Astrocyte (in vitro differentiated cells and primary cell): ENCODE results near the gene CCDC187. TPM values are rescaled to one million over a fixed set of nuclear protein-coding genes. Genes with fewer than 3 reads are reported as not detected.

Experiments used
- DNase-seq: peaks from one replicate; pipeline ENCODE4 v3.0.0-alpha.2; 2010; ENCODE audit warnings: low read depth
- FAIRE-seq: peaks from 2 replicates; lab custom pipeline; 2011; peaks lifted over from hg19 to GRCh38; lab: Jason Lieb, UNC
- H2AFZ ChIP-seq: 2 replicates; pipeline ENCODE4 v1.6.0; 2012; ENCODE audit warnings: low read depth, low read length, inconsistent platforms
- H3K27ac ChIP-seq: 2 replicates; pipeline ENCODE4 v1.5.1; 2011; ENCODE audit warnings: low read depth, low read length, inconsistent platforms
- H3K27me3 ChIP-seq: 2 replicates; pipeline ENCODE4 v1.6.0; 2011; ENCODE audit warnings: low read length, inconsistent platforms; ENCODE audit not compliant: insufficient read depth
- H3K36me3 ChIP-seq: 2 replicates; pipeline ENCODE4 v1.5.1; 2011; ENCODE audit warnings: low read length, inconsistent platforms; ENCODE audit not compliant: insufficient read depth
- H3K4me1 ChIP-seq: 2 replicates; pipeline ENCODE4 v1.5.1; 2011; ENCODE audit warnings: low read length, inconsistent platforms; ENCODE audit not compliant: insufficient read depth
- H3K4me2 ChIP-seq: 2 replicates; pipeline ENCODE4 v1.6.0; 2012; ENCODE audit warnings: low read length, inconsistent platforms
- H3K4me3 ChIP-seq: 2 replicates; pipeline ENCODE4 v1.5.1; 2011; ENCODE audit warnings: low read depth, mild to moderate bottlenecking, low read length, inconsistent platforms; ENCODE audit not compliant: insufficient read depth
- H3K79me2 ChIP-seq: 2 replicates; pipeline ENCODE4 v1.6.0; 2012; ENCODE audit warnings: mild to moderate bottlenecking, low read length, inconsistent platforms; ENCODE audit not compliant: insufficient read depth
- H3K9ac ChIP-seq: 2 replicates; pipeline ENCODE4 v1.6.0; 2012; ENCODE audit warnings: mild to moderate bottlenecking, low read length, inconsistent platforms
- H3K9me3 ChIP-seq: 2 replicates; pipeline ENCODE4 v1.5.1; 2012; ENCODE audit warnings: low read depth, mild to moderate bottlenecking, low read length, inconsistent platforms; ENCODE audit not compliant: insufficient read depth
- H4K20me1 ChIP-seq: 2 replicates; pipeline ENCODE4 v1.6.0; 2012; ENCODE audit warnings: low read length, inconsistent platforms; ENCODE audit not compliant: insufficient read depth
- H3K27ac Mint-ChIP-seq: one replicate; pipeline ENCODE4 v1.8.0; 2021; ENCODE audit warnings: mild to moderate bottlenecking, mixed read lengths; ENCODE audit not compliant: unreplicated experiment
- H3K27me3 Mint-ChIP-seq: one replicate; pipeline ENCODE4 v1.8.0; 2021; ENCODE audit warnings: low read depth, mixed read lengths; ENCODE audit not compliant: unreplicated experiment
- H3K36me3 Mint-ChIP-seq: one replicate; pipeline ENCODE4 v1.8.0; 2021; ENCODE audit warnings: low read depth, mixed read lengths; ENCODE audit not compliant: unreplicated experiment
- H3K4me1 Mint-ChIP-seq: one replicate; pipeline ENCODE4 v1.8.0; 2021; ENCODE audit warnings: low read depth, mixed read lengths; ENCODE audit not compliant: unreplicated experiment
- H3K4me3 Mint-ChIP-seq: one replicate; pipeline ENCODE4 v1.8.0; 2021; ENCODE audit warnings: mild to moderate bottlenecking, moderate library complexity, mixed read lengths; ENCODE audit not compliant: unreplicated experiment
- H3K9me3 Mint-ChIP-seq: one replicate; pipeline ENCODE4 v1.8.0; 2021; ENCODE audit warnings: mild to moderate bottlenecking, mixed read lengths; ENCODE audit not compliant: unreplicated experiment
- EZH2 ChIP-seq: IDR thresholded peaks from 2 replicates; pipeline ENCODE4 v1.6.1; 2012; ENCODE audit warnings: mild to moderate bottlenecking, low read length, inconsistent platforms; ENCODE audit not compliant: insufficient read depth
- total RNA-seq: library from RNA; stranded (reverse); gene quantifications from 2 replicates; pipeline ENCODE4 v1.2.1, GENCODE V29; 2021
- TF ChIP-seq, protein P1 (sequence below): IDR thresholded peaks from 2 replicates; pipeline ENCODE4 v1.5.1; 2011; ENCODE audit warnings: low read depth, mild to moderate bottlenecking, inconsistent platforms, low read length, moderate library complexity; ENCODE audit not compliant: insufficient read depth

CCDC187 gene
- total RNA-seq, 1 donor from 2014 or later = 0.09 TPM

- H3K36me3 ChIP-seq = no peaks in the 10 kb centered on the region
- DNase-seq (no peak), FAIRE-seq (no peak)
- peaks cover 9% of the 10 kb centered on the region for H4K20me1 ChIP-seq
- no peak overlapping the region for H3K27ac ChIP-seq
- no peak overlapping the region for H2AFZ ChIP-seq
- Mint-ChIP-seq H3K27ac (no peak overlapping the region), H3K9me3 (no peaks in the 10 kb centered on the region), H3K4me1 (no peaks in the 10 kb centered on the region), H3K36me3 (no peaks in the 10 kb centered on the region), H3K27me3 (peaks cover 15% of the 10 kb centered on the region), H3K4me3 (no peak overlapping the region)
- no peak for TF ChIP-seq EZH2
- TF ChIP-seq, protein P1, sequence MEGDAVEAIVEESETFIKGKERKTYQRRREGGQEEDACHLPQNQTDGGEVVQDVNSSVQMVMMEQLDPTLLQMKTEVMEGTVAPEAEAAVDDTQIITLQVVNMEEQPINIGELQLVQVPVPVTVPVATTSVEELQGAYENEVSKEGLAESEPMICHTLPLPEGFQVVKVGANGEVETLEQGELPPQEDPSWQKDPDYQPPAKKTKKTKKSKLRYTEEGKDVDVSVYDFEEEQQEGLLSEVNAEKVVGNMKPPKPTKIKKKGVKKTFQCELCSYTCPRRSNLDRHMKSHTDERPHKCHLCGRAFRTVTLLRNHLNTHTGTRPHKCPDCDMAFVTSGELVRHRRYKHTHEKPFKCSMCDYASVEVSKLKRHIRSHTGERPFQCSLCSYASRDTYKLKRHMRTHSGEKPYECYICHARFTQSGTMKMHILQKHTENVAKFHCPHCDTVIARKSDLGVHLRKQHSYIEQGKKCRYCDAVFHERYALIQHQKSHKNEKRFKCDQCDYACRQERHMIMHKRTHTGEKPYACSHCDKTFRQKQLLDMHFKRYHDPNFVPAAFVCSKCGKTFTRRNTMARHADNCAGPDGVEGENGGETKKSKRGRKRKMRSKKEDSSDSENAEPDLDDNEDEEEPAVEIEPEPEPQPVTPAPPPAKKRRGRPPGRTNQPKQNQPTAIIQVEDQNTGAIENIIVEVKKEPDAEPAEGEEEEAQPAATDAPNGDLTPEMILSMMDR = no peak
- no peak overlapping the region for H3K4me2 ChIP-seq
- H3K4me3 ChIP-seq = no peak overlapping the region
- peaks cover 3% of the 10 kb centered on the region for H3K27me3 ChIP-seq
- no peak overlapping the region for H3K9ac ChIP-seq
- H3K79me2 ChIP-seq = no peaks in the 10 kb centered on the region
- H3K4me1 ChIP-seq = no peaks in the 10 kb centered on the region
- H3K9me3 ChIP-seq = no peaks in the 10 kb centered on the region
Measured at GRCh38 chr9:136305804-136306203, 1.9 kb upstream of the CCDC187 start.

DNA sequence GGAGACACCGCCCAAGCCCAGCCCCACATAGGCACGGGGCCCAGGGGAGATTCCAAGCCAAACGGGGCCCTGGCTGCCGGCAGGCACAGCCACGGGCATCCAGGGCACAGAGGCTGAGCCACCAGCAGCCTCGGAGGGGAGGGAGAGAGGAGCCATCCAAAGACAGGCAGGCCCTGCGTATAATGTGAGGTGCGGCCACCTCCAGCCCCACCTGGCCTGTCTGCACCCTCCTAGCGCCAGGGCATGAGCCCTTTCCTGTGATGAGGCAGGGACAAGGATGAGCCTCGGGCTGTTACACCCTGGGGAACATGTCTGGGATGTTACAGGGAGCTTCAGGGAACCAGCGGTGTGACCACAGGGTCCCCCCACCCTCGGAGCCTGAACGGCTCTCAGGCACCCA is 1.1 kb upstream of the CCDC187 start:
- no peaks in the 10 kb centered on the region for H3K36me3 Mint-ChIP-seq
- H3K9ac ChIP-seq = no peak overlapping the region
- H3K79me2 ChIP-seq = no peaks in the 10 kb centered on the region
- no peaks in the 10 kb centered on the region for H3K4me1 Mint-ChIP-seq
- no peaks in the 10 kb centered on the region for H3K36me3 ChIP-seq
- H3K27ac Mint-ChIP-seq = no peak overlapping the region
- H3K27me3 Mint-ChIP-seq = peaks cover 18% of the 10 kb centered on the region
- peaks cover 5% of the 10 kb centered on the region for H3K27me3 ChIP-seq
- H4K20me1 ChIP-seq = peaks cover 9% of the 10 kb centered on the region
- no peaks in the 10 kb centered on the region for H3K4me1 ChIP-seq
- no peak overlapping the region for H2AFZ ChIP-seq
- TF ChIP-seq, protein P1 = no peak
- no peak for TF ChIP-seq EZH2
- no peaks in the 10 kb centered on the region for H3K9me3 Mint-ChIP-seq
- H3K4me2 ChIP-seq = no peak overlapping the region
- H3K9me3 ChIP-seq = no peaks in the 10 kb centered on the region
- FAIRE-seq (no peak), DNase-seq (no peak)
- no peak overlapping the region for H3K4me3 ChIP-seq
- H3K27ac ChIP-seq = no peak overlapping the region
- H3K4me3 Mint-ChIP-seq = no peak overlapping the region

- Histone ChIP-seq H3K27me3 (peaks cover 5% of the 10 kb centered on the region), H3K36me3 (no peaks in the 10 kb centered on the region), H4K20me1 (peaks cover 9% of the 10 kb centered on the region), H2AFZ (no peak overlapping the region), H3K4me3 (no peak overlapping the region), H3K27ac (no peak overlapping the region), H3K9me3 (no peaks in the 10 kb centered on the region), H3K79me2 (no peaks in the 10 kb centered on the region), H3K9ac (no peak overlapping the region), H3K4me1 (no peaks in the 10 kb centered on the region), H3K4me2 (no peak overlapping the region)
- H3K36me3 Mint-ChIP-seq = no peaks in the 10 kb centered on the region
- FAIRE-seq (no peak), DNase-seq (no peak)
- H3K4me3 Mint-ChIP-seq = no peak overlapping the region
- no peaks in the 10 kb centered on the region for H3K4me1 Mint-ChIP-seq
- no peak overlapping the region for H3K27ac Mint-ChIP-seq
- no peaks in the 10 kb centered on the region for H3K9me3 Mint-ChIP-seq
- TF ChIP-seq, protein P1 = no peak
- no peak for TF ChIP-seq EZH2
- H3K27me3 Mint-ChIP-seq = peaks cover 18% of the 10 kb centered on the region
Measured at GRCh38 chr9:136304456-136304855, 562 bp upstream of the CCDC187 start.
